ENCODE measurements around the gene MID1. TPM values are rescaled to one million over a fixed set of nuclear protein-coding genes. Genes with fewer than 3 reads are reported as not detected.

Gene MID1
- total RNA-seq, 4 donors from 2014 or later: 17.0 to 23.4 (median 19.0) TPM

DNA sequence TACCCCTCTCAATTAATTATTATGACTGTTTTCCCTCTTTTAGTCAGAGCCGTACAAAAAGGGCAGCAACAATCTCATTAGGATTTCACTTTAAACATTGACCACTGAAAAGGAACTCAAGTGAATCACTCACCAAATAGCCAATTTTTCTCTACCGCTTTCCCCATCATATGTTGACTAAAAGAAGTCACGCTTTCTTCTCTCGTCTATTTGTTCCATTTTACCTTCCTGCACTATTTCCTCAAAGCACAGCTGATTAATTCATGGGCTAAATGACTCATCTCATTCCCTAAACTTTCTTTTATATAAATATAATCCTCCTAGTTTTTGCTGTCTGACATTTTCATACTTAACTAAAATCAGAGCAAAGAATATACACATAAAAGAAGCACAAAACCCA is 8.2 kb downstream of the MID1 start:
- H3K4me1 ChIP-seq: peaks cover 0 to 18% (median 0%) of the 10 kb centered on the region in 3 donors
- ATAC-seq: peak; percentile 38
- TF ChIP-seq POLR2A (IDR thresholded peaks at IDR 0.05): no peak
- TF ChIP-seq POLR2AphosphoS5 (IDR thresholded peaks at IDR 0.05): no peak
- TF ChIP-seq EP300 (IDR thresholded peaks at IDR 0.05): no peak
- TF ChIP-seq CTCF (IDR thresholded peaks at IDR 0.05): no peak
- no peaks in the 10 kb centered on the region for H3K9me3 ChIP-seq
- H3K27me3 ChIP-seq: no peaks in the 10 kb centered on the region
- no peak overlapping the region for H3K4me3 ChIP-seq
- no peaks in the 10 kb centered on the region for H3K36me3 ChIP-seq
- WGBS, 2 donors (ENCODE audit: low coverage in 1 of 2): 26 to 54% methylated on average over 3 to 4 of the region's 4 CpGs
- peak overlapping the region in 2 of 4 donors; percentile 40 to 41 for H3K27ac ChIP-seq

- no peaks in the 10 kb centered on the region for H3K9me3 ChIP-seq
- ATAC-seq: peak; percentile 45
- peak overlapping the region in 2 of 4 donors; percentile 40 to 41 for H3K27ac ChIP-seq
- WGBS, 2 donors (ENCODE audit: low coverage in 1 of 2): 23 to 39% methylated on average over 4 of the region's 4 CpGs
- H3K27me3 ChIP-seq: no peaks in the 10 kb centered on the region
- H3K4me3 ChIP-seq: no peak overlapping the region
- peaks cover 0 to 18% (median 0%) of the 10 kb centered on the region in 3 donors for H3K4me1 ChIP-seq
- H3K36me3 ChIP-seq: no peaks in the 10 kb centered on the region
- TF ChIP-seq CTCF (IDR thresholded peaks at IDR 0.05) (no peak), EP300 (IDR thresholded peaks at IDR 0.05) (no peak), POLR2A (IDR thresholded peaks at IDR 0.05) (no peak), POLR2AphosphoS5 (IDR thresholded peaks at IDR 0.05) (peak; percentile 26)
Observed at GRCh38 chrX:10611441-10612090, 8.8 kb downstream of the MID1 start.

- 20 to 47% methylated on average over 2 to 3 of the region's 3 CpGs for WGBS, 2 donors (ENCODE audit: low coverage in 1 of 2)
Observed at GRCh38 chrX:10608099-10608498, 12.3 kb downstream of the MID1 start.

GRCh38 chrX:10607233-10607632 is 13.2 kb downstream of the MID1 start:
- Histone ChIP-seq H3K27ac (no peak overlapping the region), H3K4me1 (peaks cover 0 to 16% (median 0%) of the 10 kb centered on the region in 3 donors)
- WGBS, 2 donors (ENCODE audit: low coverage in 1 of 2): 100% methylated on average over 1 of the region's 2 CpGs; no CpG with 5 or more reads in 1 of the 2 donors

More at GRCh38 chrX:10608099-10608498, 12.3 kb downstream of the MID1 start:
- Histone ChIP-seq H3K4me3 (no peak overlapping the region), H3K27me3 (no peaks in the 10 kb centered on the region), H3K36me3 (no peaks in the 10 kb centered on the region), H3K4me1 (peaks cover 0 to 11% (median 0%) of the 10 kb centered on the region in 3 donors), H3K27ac (no peak overlapping the region), H3K9me3 (no peaks in the 10 kb centered on the region)
- TF ChIP-seq CTCF (IDR thresholded peaks at IDR 0.05) (no peak), POLR2A (IDR thresholded peaks at IDR 0.05) (no peak), EP300 (IDR thresholded peaks at IDR 0.05) (no peak), POLR2AphosphoS5 (IDR thresholded peaks at IDR 0.05) (no peak)
- no peak for ATAC-seq

More at GRCh38 chrX:10607233-10607632, 13.2 kb downstream of the MID1 start:
- Histone ChIP-seq H3K27me3 (no peaks in the 10 kb centered on the region), H3K4me3 (no peak overlapping the region), H3K36me3 (no peaks in the 10 kb centered on the region), H3K9me3 (no peaks in the 10 kb centered on the region)
- ATAC-seq: no peak
- TF ChIP-seq POLR2AphosphoS5 (IDR thresholded peaks at IDR 0.05) (no peak), CTCF (IDR thresholded peaks at IDR 0.05) (no peak), POLR2A (IDR thresholded peaks at IDR 0.05) (no peak), EP300 (IDR thresholded peaks at IDR 0.05) (no peak)
